ENCODE results near the gene CDR2.

DNA sequence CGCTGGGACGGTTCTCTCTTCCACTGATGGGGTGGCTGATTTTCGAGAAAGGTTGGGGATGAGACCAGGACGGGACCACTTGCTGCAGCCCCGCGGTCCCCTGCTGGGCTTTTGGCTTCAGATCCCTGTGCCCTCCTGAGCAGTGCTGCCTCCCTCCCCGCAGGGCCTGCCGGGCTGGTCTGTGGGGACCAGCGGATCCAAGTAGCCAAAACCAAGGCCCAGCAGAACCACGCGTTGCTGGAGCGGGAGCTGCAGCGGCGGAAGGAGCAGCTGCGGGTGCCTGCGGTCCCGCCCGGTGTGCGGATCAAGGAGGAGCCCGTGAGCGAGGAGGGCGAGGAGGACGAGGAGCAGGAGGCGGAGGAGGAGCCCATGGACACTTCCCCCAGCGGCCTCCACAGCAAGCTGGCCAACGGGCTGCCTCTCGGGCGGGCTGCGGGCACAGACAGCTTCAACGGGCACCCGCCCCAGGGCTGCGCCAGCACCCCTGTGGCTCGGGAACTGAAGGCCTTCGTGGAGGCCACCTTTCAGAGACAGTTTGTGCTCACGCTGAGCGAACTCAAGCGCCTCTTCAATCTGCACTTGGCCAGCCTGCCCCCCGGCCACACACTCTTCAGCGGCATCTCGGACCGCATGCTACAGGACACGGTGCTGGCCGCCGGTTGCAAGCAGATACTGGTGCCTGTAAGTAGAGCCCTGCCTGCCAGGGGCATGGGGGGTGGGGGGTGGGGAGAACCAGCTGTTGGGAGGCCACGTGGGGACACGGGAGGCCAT is 48.6 kb downstream of the CDR2 start:
- TF ChIP-seq, protein P1, sequence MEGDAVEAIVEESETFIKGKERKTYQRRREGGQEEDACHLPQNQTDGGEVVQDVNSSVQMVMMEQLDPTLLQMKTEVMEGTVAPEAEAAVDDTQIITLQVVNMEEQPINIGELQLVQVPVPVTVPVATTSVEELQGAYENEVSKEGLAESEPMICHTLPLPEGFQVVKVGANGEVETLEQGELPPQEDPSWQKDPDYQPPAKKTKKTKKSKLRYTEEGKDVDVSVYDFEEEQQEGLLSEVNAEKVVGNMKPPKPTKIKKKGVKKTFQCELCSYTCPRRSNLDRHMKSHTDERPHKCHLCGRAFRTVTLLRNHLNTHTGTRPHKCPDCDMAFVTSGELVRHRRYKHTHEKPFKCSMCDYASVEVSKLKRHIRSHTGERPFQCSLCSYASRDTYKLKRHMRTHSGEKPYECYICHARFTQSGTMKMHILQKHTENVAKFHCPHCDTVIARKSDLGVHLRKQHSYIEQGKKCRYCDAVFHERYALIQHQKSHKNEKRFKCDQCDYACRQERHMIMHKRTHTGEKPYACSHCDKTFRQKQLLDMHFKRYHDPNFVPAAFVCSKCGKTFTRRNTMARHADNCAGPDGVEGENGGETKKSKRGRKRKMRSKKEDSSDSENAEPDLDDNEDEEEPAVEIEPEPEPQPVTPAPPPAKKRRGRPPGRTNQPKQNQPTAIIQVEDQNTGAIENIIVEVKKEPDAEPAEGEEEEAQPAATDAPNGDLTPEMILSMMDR (IDR thresholded peaks at IDR 0.05) = no peak
- TF ChIP-seq POLR2A (IDR thresholded peaks at IDR 0.05) = no peak

All from uterus (tissue), 2 donors.